Measurements from ENCODE around the gene DNAJB9.

DNAJB9 gene

DNA sequence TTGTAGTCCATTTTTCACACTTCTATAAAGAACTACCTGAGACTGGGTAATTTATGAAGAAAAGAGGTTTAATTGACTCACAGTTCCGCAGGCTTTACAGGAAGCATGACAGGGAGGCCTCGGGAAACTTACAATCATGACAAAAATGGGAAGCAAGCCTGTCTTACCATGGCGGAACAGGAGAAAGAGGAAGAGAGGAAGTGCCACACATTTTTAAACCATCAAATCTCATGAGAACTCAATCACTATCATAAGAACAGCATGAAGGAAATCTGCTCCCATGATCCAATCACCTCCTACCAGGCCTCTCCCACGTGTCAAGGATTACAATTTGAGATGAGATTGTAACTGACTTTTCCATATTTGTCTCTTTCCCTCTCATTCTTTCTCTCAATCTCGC is 34.4 kb upstream of the DNAJB9 start:
- TF ChIP-seq CEBPB (IDR thresholded peaks at IDR 0.05), result no peak
- TF ChIP-seq, protein P1, sequence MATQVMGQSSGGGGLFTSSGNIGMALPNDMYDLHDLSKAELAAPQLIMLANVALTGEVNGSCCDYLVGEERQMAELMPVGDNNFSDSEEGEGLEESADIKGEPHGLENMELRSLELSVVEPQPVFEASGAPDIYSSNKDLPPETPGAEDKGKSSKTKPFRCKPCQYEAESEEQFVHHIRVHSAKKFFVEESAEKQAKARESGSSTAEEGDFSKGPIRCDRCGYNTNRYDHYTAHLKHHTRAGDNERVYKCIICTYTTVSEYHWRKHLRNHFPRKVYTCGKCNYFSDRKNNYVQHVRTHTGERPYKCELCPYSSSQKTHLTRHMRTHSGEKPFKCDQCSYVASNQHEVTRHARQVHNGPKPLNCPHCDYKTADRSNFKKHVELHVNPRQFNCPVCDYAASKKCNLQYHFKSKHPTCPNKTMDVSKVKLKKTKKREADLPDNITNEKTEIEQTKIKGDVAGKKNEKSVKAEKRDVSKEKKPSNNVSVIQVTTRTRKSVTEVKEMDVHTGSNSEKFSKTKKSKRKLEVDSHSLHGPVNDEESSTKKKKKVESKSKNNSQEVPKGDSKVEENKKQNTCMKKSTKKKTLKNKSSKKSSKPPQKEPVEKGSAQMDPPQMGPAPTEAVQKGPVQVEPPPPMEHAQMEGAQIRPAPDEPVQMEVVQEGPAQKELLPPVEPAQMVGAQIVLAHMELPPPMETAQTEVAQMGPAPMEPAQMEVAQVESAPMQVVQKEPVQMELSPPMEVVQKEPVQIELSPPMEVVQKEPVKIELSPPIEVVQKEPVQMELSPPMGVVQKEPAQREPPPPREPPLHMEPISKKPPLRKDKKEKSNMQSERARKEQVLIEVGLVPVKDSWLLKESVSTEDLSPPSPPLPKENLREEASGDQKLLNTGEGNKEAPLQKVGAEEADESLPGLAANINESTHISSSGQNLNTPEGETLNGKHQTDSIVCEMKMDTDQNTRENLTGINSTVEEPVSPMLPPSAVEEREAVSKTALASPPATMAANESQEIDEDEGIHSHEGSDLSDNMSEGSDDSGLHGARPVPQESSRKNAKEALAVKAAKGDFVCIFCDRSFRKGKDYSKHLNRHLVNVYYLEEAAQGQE (IDR thresholded peaks at IDR 0.05; ENCODE audit: low read depth), result no peak
- TF ChIP-seq TAF1 (IDR thresholded peaks at IDR 0.05; ENCODE audit: low read depth), result no peak
- TF ChIP-seq EGR1 (IDR thresholded peaks at IDR 0.05), result no peak
- TF ChIP-seq RAD21 (IDR thresholded peaks at IDR 0.05; ENCODE audit: low read depth), result no peak
- no peak for TF ChIP-seq TCF12 (IDR thresholded peaks at IDR 0.05; ENCODE audit: low read depth)
- TF ChIP-seq FOXM1 (IDR thresholded peaks at IDR 0.05; ENCODE audit: borderline replicate concordance, low read depth), result no peak
- TF ChIP-seq NFIC (IDR thresholded peaks at IDR 0.05), result no peak

DNA sequence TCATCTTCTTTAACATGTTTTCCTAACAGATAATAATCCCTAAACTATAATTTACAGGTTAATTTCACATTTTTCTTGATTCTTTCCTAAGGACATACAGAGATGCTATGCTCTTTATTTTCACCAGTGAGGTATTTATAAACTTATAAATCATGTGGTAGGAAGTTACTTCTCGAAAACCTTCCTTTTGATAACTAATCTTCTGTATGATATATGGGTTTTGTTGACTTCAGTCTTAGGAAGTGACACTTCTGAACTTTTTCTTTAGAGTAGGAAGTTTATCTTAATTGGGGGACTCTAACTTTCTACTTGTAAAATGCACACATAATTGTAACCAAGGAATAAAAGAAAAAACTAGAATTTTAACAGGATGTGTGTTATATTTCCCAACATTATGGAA is 33.9 kb upstream of the DNAJB9 start:
- no peak for TF ChIP-seq EGR1 (IDR thresholded peaks at IDR 0.05)
- no peak for TF ChIP-seq RAD21 (IDR thresholded peaks at IDR 0.05; ENCODE audit: low read depth)
- TF ChIP-seq TCF12 (IDR thresholded peaks at IDR 0.05; ENCODE audit: low read depth), result no peak
- no peak for TF ChIP-seq NFIC (IDR thresholded peaks at IDR 0.05)
- no peak for TF ChIP-seq ZBTB7A (IDR thresholded peaks at IDR 0.05; ENCODE audit: low read depth)
- TF ChIP-seq CEBPB (IDR thresholded peaks at IDR 0.05), result no peak
- no peak for TF ChIP-seq TEAD4 (IDR thresholded peaks at IDR 0.05)
- TF ChIP-seq, protein P2, sequence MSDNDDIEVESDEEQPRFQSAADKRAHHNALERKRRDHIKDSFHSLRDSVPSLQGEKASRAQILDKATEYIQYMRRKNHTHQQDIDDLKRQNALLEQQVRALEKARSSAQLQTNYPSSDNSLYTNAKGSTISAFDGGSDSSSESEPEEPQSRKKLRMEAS (IDR thresholded peaks at IDR 0.05), result no peak
- no peak for TF ChIP-seq CREB1 (IDR thresholded peaks at IDR 0.05; ENCODE audit: low read depth)

DNA sequence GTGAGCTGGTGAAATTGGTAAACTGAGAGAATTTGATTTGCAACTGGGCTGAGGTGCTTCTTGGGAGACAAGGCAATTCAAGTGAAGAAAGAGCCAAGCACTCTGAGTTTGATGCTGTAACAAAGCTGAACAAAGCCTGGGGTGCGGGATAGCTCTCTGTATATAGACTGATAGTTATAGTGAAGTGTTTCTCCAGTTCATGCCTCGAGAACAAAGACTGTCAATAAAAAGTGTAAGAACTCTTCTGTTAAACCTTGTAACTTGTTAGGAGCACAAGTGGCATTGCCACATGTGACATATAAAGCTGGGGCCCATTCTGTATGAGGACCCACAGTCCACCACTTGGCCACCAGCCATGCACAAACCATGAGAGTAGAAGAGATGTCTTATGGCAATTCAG is 32.4 kb upstream of the DNAJB9 start:
- TF ChIP-seq TAF1 (IDR thresholded peaks at IDR 0.05; ENCODE audit: low read depth), result no peak
- TF ChIP-seq, protein P3, sequence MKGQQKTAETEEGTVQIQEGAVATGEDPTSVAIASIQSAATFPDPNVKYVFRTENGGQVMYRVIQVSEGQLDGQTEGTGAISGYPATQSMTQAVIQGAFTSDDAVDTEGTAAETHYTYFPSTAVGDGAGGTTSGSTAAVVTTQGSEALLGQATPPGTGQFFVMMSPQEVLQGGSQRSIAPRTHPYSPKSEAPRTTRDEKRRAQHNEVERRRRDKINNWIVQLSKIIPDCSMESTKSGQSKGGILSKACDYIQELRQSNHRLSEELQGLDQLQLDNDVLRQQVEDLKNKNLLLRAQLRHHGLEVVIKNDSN (IDR thresholded peaks at IDR 0.05), result no peak
- TF ChIP-seq NFIC (IDR thresholded peaks at IDR 0.05), result no peak
- no peak for TF ChIP-seq FOXM1 (IDR thresholded peaks at IDR 0.05; ENCODE audit: borderline replicate concordance, low read depth)
- TF ChIP-seq, protein P1 (IDR thresholded peaks at IDR 0.05; ENCODE audit: low read depth), result no peak
- no peak for TF ChIP-seq RAD21 (IDR thresholded peaks at IDR 0.05; ENCODE audit: low read depth)
- no peak for TF ChIP-seq YY1 (IDR thresholded peaks at IDR 0.05; ENCODE audit: low read depth)
- TF ChIP-seq, protein P2 (IDR thresholded peaks at IDR 0.05), result no peak
- TF ChIP-seq CEBPB (IDR thresholded peaks at IDR 0.05), result no peak
- no peak for TF ChIP-seq TCF12 (IDR thresholded peaks at IDR 0.05; ENCODE audit: low read depth)
- no peak for TF ChIP-seq CREB1 (IDR thresholded peaks at IDR 0.05; ENCODE audit: low read depth)
- no peak for TF ChIP-seq EP300 (IDR thresholded peaks at IDR 0.05; ENCODE audit: borderline replicate concordance)
- no peak for TF ChIP-seq ZBTB7A (IDR thresholded peaks at IDR 0.05; ENCODE audit: low read depth)
- no peak for TF ChIP-seq TEAD4 (IDR thresholded peaks at IDR 0.05)
- TF ChIP-seq EGR1 (IDR thresholded peaks at IDR 0.05), result no peak

DNA sequence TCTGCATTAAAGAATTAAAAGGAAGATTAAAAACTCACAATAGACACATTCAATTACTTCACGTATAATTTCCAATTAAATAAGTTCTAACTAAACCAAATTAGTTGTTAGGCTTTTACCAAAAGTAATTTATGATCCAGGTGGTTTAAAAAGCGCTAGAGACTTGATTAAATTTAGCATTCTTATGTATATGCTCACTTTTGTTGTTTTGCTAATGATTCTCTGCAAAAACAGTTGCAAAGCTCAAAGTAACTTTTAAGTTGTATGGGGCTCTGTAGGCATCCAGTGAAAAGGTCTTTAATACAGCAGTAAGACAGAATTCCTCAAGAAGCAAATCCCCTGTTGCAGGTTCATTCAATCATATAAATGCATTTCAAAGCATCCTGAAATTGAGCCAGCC is 28.2 kb upstream of the DNAJB9 start:
- TF ChIP-seq TEAD4 (IDR thresholded peaks at IDR 0.05) (no peak), TAF1 (IDR thresholded peaks at IDR 0.05; ENCODE audit: low read depth) (no peak), ZBTB7A (IDR thresholded peaks at IDR 0.05; ENCODE audit: low read depth) (no peak), YY1 (IDR thresholded peaks at IDR 0.05; ENCODE audit: low read depth) (no peak), CREB1 (IDR thresholded peaks at IDR 0.05; ENCODE audit: low read depth) (no peak), NFIC (IDR thresholded peaks at IDR 0.05) (no peak), RAD21 (IDR thresholded peaks at IDR 0.05; ENCODE audit: low read depth) (no peak), FOXM1 (IDR thresholded peaks at IDR 0.05; ENCODE audit: borderline replicate concordance, low read depth) (no peak), EGR1 (IDR thresholded peaks at IDR 0.05) (no peak), CEBPB (IDR thresholded peaks at IDR 0.05) (no peak), TCF12 (IDR thresholded peaks at IDR 0.05; ENCODE audit: low read depth) (no peak), EP300 (IDR thresholded peaks at IDR 0.05; ENCODE audit: borderline replicate concordance) (no peak)
- TF ChIP-seq, protein P2 (IDR thresholded peaks at IDR 0.05), result no peak
- TF ChIP-seq, protein P3 (IDR thresholded peaks at IDR 0.05), result no peak
- TF ChIP-seq, protein P1 (IDR thresholded peaks at IDR 0.05; ENCODE audit: low read depth), result no peak
